Neural progenitor cell (in vitro differentiated cells): Measurements from ENCODE around the gene SLC25A22. TPM values are rescaled to one million over a fixed set of nuclear protein-coding genes. Genes with fewer than 3 reads are reported as not detected.

Source experiments
- DNase-seq: peaks from one replicate; pipeline ENCODE4 v3.0.0-alpha.2; 2016; ENCODE audit warnings: low spot score
- H2AFZ ChIP-seq: fragments of 200-600 bp; sonication (generic); replicated peaks from 2 replicates; pipeline ENCODE4 v1.6.1; 2016; ENCODE audit warnings: antibody characterized with exemption
- H3F3A ChIP-seq: fragments of 200-600 bp; sonication (generic); 2 replicates; pipeline ENCODE4 v1.6.1; 2016; ENCODE audit warnings: antibody characterized with exemption, low read depth
- H3K27ac ChIP-seq: fragments of 200-600 bp; sonication (generic); 2 replicates; pipeline ENCODE4 v1.5.1; 2016; ENCODE audit warnings: mild to moderate bottlenecking
- H3K27me3 ChIP-seq: fragments of 200-600 bp; sonication (generic); 2 replicates; pipeline ENCODE4 v1.6.1; 2016; ENCODE audit warnings: mild to moderate bottlenecking, moderate library complexity
- H3K36me3 ChIP-seq: fragments of 200-600 bp; sonication (generic); 2 replicates; pipeline ENCODE4 v1.5.1; 2016
- H3K4me1 ChIP-seq: fragments of 200-600 bp; sonication (generic); 2 replicates; pipeline ENCODE4 v1.6.1; 2016; ENCODE audit warnings: mixed run types
- H3K4me2 ChIP-seq: fragments of 200-600 bp; sonication (generic); 2 replicates; pipeline ENCODE4 v1.6.1; 2016
- H3K4me3 ChIP-seq: fragments of 200-600 bp; sonication (generic); 2 replicates; pipeline ENCODE4 v1.5.1; 2016
- H3K79me2 ChIP-seq: fragments of 200-600 bp; sonication (generic); 2 replicates; pipeline ENCODE4 v1.6.1; 2016; ENCODE audit warnings: low read depth
- H3K9ac ChIP-seq: fragments of 200-600 bp; sonication (generic); 2 replicates; pipeline ENCODE4 v1.6.1; 2016
- H3K9me3 ChIP-seq: fragments of 200-600 bp; sonication (generic); 2 replicates; pipeline ENCODE4 v1.5.1; 2016; ENCODE audit warnings: low read depth
- H4K20me1 ChIP-seq: fragments of 200-600 bp; sonication (generic); 2 replicates; pipeline ENCODE4 v1.6.1; 2016; ENCODE audit warnings: low read depth
- H3K27ac Mint-ChIP-seq: 3 replicates; pipeline ENCODE4 v1.8.0; 2021; ENCODE audit warnings: mixed read lengths
- H3K27me3 Mint-ChIP-seq: 2 replicates; pipeline ENCODE4 v1.8.0; 2022; ENCODE audit warnings: low read depth, mild to moderate bottlenecking, inconsistent platforms, moderate library complexity, mixed read lengths; ENCODE audit not compliant: insufficient read depth
- H3K36me3 Mint-ChIP-seq: 3 replicates; pipeline ENCODE4 v1.8.0; 2021; ENCODE audit warnings: mixed read lengths
- H3K4me1 Mint-ChIP-seq: 3 replicates; pipeline ENCODE4 v1.8.0; 2021; ENCODE audit warnings: mixed read lengths
- H3K4me3 Mint-ChIP-seq: 3 replicates; pipeline ENCODE4 v1.8.0; 2021; ENCODE audit warnings: mild to moderate bottlenecking, moderate library complexity, mixed read lengths
- H3K9me3 Mint-ChIP-seq: 3 replicates; pipeline ENCODE4 v1.8.0; 2020; ENCODE audit warnings: mixed read lengths
- EZH2 ChIP-seq: fragments of 200-600 bp; sonication (generic); IDR thresholded peaks from 2 replicates; pipeline ENCODE4 v1.6.1; 2017; ENCODE audit warnings: antibody characterized with exemption, mild to moderate bottlenecking, moderate library complexity
- EZH2phosphoT487 ChIP-seq: fragments of 200-600 bp; sonication (generic); IDR thresholded peaks from 2 replicates; pipeline ENCODE4 v1.6.1; 2017; ENCODE audit warnings: antibody characterized with exemption
- total RNA-seq: library from RNA; depleted of rRNA; stranded (reverse); fragments of >200 nt; gene quantifications from 2 replicates; pipeline ENCODE4 v1.2.3, GENCODE V29; 2015; ENCODE audit warnings: low replicate concordance
- TF ChIP-seq, protein P1 (sequence below): fragments of 200-600 bp; sonication (generic); IDR thresholded peaks from 2 replicates; pipeline ENCODE4 v1.5.1; 2017; ENCODE audit warnings: antibody characterized with exemption, mild to moderate bottlenecking

SLC25A22 gene
- total RNA-seq, 1 donor from 2014 or later, result 11.0 TPM

GRCh38 chr11:773830-774229 is 24.3 kb downstream of the SLC25A22 start:
- peaks cover 2% of the 10 kb centered on the region for H3K36me3 Mint-ChIP-seq
- TF ChIP-seq, protein P1, sequence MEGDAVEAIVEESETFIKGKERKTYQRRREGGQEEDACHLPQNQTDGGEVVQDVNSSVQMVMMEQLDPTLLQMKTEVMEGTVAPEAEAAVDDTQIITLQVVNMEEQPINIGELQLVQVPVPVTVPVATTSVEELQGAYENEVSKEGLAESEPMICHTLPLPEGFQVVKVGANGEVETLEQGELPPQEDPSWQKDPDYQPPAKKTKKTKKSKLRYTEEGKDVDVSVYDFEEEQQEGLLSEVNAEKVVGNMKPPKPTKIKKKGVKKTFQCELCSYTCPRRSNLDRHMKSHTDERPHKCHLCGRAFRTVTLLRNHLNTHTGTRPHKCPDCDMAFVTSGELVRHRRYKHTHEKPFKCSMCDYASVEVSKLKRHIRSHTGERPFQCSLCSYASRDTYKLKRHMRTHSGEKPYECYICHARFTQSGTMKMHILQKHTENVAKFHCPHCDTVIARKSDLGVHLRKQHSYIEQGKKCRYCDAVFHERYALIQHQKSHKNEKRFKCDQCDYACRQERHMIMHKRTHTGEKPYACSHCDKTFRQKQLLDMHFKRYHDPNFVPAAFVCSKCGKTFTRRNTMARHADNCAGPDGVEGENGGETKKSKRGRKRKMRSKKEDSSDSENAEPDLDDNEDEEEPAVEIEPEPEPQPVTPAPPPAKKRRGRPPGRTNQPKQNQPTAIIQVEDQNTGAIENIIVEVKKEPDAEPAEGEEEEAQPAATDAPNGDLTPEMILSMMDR, result no peak
- no peak for TF ChIP-seq EZH2phosphoT487
- Histone ChIP-seq H3K79me2 (peaks cover 50% of the 10 kb centered on the region), H3K4me1 (peaks cover 16% of the 10 kb centered on the region), H3K9ac (no peak overlapping the region), H3K4me3 (no peak overlapping the region), H3K27me3 (no peaks in the 10 kb centered on the region), H2AFZ (no peak overlapping the region), H3K9me3 (no peaks in the 10 kb centered on the region), H4K20me1 (peaks cover 68% of the 10 kb centered on the region), H3K36me3 (no peaks in the 10 kb centered on the region), H3F3A (peaks cover 8% of the 10 kb centered on the region), H3K27ac (no peak overlapping the region), H3K4me2 (no peak overlapping the region)
- no peak overlapping the region for H3K4me3 Mint-ChIP-seq
- peak; percentile 1 for DNase-seq
- no peaks in the 10 kb centered on the region for H3K27me3 Mint-ChIP-seq
- no peak overlapping the region for H3K27ac Mint-ChIP-seq
- H3K4me1 Mint-ChIP-seq, result peaks cover 12% of the 10 kb centered on the region
- no peaks in the 10 kb centered on the region for H3K9me3 Mint-ChIP-seq

DNA sequence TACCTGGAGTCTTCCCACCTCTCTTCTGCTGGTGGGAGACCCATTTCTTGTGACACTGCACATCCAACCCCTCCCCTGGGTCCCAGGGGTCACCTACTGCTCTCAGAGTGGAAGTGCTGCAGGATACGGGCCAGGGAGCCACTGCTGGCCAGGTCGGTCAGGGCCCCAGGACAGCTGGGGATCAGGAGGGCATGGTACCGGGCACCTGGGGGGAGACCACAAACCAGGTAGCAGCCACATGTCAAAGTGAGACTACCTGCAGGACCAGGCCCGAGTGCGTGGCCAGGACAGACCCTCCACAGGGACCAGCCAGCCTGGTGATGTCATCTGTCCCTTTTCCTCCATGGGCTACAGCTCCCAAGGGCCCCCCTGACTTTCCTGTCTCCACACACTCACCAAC is 24.7 kb downstream of the SLC25A22 start:
- Histone ChIP-seq H3K9ac (peak overlapping the region; percentile 22), H3K36me3 (no peaks in the 10 kb centered on the region), H3K27me3 (no peaks in the 10 kb centered on the region), H3F3A (peaks cover 8% of the 10 kb centered on the region), H4K20me1 (peaks cover 65% of the 10 kb centered on the region), H2AFZ (no peak overlapping the region), H3K4me1 (peaks cover 16% of the 10 kb centered on the region), H3K9me3 (no peaks in the 10 kb centered on the region), H3K79me2 (peaks cover 48% of the 10 kb centered on the region), H3K4me3 (no peak overlapping the region), H3K4me2 (no peak overlapping the region), H3K27ac (no peak overlapping the region)
- H3K27me3 Mint-ChIP-seq, result no peaks in the 10 kb centered on the region
- peak; percentile 1 for DNase-seq
- no peak overlapping the region for H3K4me3 Mint-ChIP-seq
- TF ChIP-seq EZH2 (no peak), EZH2phosphoT487 (no peak)
- TF ChIP-seq, protein P1, result no peak
- no peaks in the 10 kb centered on the region for H3K9me3 Mint-ChIP-seq
- H3K27ac Mint-ChIP-seq, result no peak overlapping the region
- H3K36me3 Mint-ChIP-seq, result peaks cover 2% of the 10 kb centered on the region
- H3K4me1 Mint-ChIP-seq, result peaks cover 11% of the 10 kb centered on the region

DNA sequence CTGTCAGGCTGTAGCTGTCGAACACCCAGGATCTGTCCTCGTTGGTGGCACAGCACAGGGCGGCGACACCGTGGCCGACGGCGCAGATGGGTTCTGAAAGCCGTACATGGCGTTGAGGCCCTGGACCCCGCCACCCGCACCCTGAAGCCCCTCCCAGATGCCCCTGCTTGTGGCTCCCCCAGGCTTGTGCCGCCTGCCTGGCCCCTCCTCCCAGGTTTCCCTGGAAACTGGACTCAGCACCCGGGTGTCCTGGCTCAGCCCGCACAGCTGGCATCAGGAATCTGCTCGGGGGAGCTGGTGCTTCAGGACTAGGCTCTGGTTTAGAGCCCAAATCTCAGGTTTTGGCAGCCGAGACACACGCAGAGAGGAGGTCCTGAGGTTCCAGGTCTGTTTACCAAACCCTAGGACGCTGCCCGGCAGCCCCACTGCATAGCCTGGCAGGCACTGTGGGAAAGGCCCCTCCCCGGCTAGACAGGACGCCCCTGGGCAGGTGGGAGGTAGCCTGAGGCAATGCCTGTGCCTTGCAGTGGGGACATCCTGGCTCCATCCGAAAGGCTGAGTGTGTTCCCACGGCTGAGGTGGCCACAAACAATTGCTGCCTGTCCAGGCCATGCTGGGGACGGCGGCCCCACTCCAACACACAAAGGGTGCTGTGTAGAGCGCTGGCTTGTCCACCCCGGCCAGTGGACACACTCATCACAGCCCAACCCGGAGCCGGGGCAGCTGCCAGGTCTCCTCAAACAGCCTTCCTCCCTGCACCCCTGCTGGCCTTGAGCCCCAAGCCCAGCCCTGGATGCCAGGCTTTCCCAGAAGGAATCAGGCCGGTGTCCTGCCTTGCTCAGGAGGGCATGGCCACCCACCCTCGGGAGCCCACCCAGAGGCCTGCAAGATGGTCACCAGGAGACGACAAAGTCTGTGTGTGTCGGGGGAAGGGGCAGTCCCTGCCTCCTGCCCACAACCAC is 25.4 kb downstream of the SLC25A22 start:
- peak; percentile 2 for DNase-seq
- no peaks in the 10 kb centered on the region for H3K9me3 Mint-ChIP-seq
- no peak overlapping the region for H3K4me3 Mint-ChIP-seq
- H3K36me3 Mint-ChIP-seq, result peaks cover 2% of the 10 kb centered on the region
- peak overlapping the region; percentile 22 for H3K9ac ChIP-seq
- H3F3A ChIP-seq, result peaks cover 7% of the 10 kb centered on the region
- no peaks in the 10 kb centered on the region for H3K27me3 ChIP-seq
- H3K4me1 ChIP-seq, result peaks cover 16% of the 10 kb centered on the region
- no peak overlapping the region for H2AFZ ChIP-seq
- no peaks in the 10 kb centered on the region for H3K9me3 ChIP-seq
- H3K4me2 ChIP-seq, result no peak overlapping the region
- H3K27ac Mint-ChIP-seq, result no peak overlapping the region
- peaks cover 41% of the 10 kb centered on the region for H3K79me2 ChIP-seq
- no peak for TF ChIP-seq EZH2phosphoT487
- TF ChIP-seq, protein P1, result no peak
- TF ChIP-seq EZH2, result no peak
- peaks cover 62% of the 10 kb centered on the region for H4K20me1 ChIP-seq
- H3K27ac ChIP-seq, result no peak overlapping the region
- no peaks in the 10 kb centered on the region for H3K27me3 Mint-ChIP-seq
- H3K4me3 ChIP-seq, result no peak overlapping the region
- no peaks in the 10 kb centered on the region for H3K36me3 ChIP-seq
- peaks cover 11% of the 10 kb centered on the region for H3K4me1 Mint-ChIP-seq
